Ishikawa (cell line): ENCODE measurements around the gene RTN4R.

ENCODE experiments used
- CEBPB ChIP-seq: IDR thresholded peaks from 2 replicates; pipeline ENCODE4 v1.6.1; 2012
- CREB1 ChIP-seq: IDR thresholded peaks from 2 replicates; pipeline ENCODE4 v1.6.1; 2012; ENCODE audit warnings: low read depth
- EGR1 ChIP-seq: IDR thresholded peaks from 2 replicates; pipeline ENCODE4 v1.6.1; 2012
- EP300 ChIP-seq: IDR thresholded peaks from 2 replicates; pipeline ENCODE4 v1.6.1; 2012; ENCODE audit warnings: borderline replicate concordance
- FOXM1 ChIP-seq: IDR thresholded peaks from 2 replicates; pipeline ENCODE4 v1.6.1; 2012; ENCODE audit warnings: low read depth, borderline replicate concordance
- MAX ChIP-seq: IDR thresholded peaks from 2 replicates; pipeline ENCODE4 v1.6.1; 2012
- NFIC ChIP-seq: IDR thresholded peaks from 2 replicates; pipeline ENCODE4 v1.6.1; 2012
- RAD21 ChIP-seq: IDR thresholded peaks from 2 replicates; pipeline ENCODE4 v1.6.1; 2012; ENCODE audit warnings: low read depth
- REST ChIP-seq: IDR thresholded peaks from 2 replicates; pipeline ENCODE4 v1.6.1; 2012; ENCODE audit warnings: low read depth, mild to moderate bottlenecking
- TAF1 ChIP-seq: IDR thresholded peaks from 2 replicates; pipeline ENCODE4 v1.6.1; 2012; ENCODE audit warnings: low read depth, mild to moderate bottlenecking
- TCF12 ChIP-seq: IDR thresholded peaks from 2 replicates; pipeline ENCODE4 v1.6.1; 2012; ENCODE audit warnings: low read depth
- TEAD4 ChIP-seq: IDR thresholded peaks from 2 replicates; pipeline ENCODE4 v1.6.1; 2012
- USF1 ChIP-seq: IDR thresholded peaks from 2 replicates; pipeline ENCODE4 v1.6.1; 2012
- YY1 ChIP-seq: IDR thresholded peaks from 2 replicates; pipeline ENCODE4 v1.6.1; 2012; ENCODE audit warnings: low read depth
- ZBTB7A ChIP-seq: IDR thresholded peaks from 2 replicates; pipeline ENCODE4 v1.6.1; 2012; ENCODE audit warnings: low read depth

Gene RTN4R

GRCh38 chr22:20268279-20269012 is at the start of gene RTN4R:
TSS of gene RTN4R (minus strand) at chr22:20268318. CDS start at chr22:20268092, 226 bp downstream.
- no peak for TF ChIP-seq MAX
- TF ChIP-seq REST = no peak
- peak; percentile 52 for TF ChIP-seq TEAD4
- TF ChIP-seq RAD21 = peak; percentile 68
- TF ChIP-seq EP300 = no peak
- no peak for TF ChIP-seq NFIC
- no peak for TF ChIP-seq EGR1
- no peak for TF ChIP-seq TAF1
- TF ChIP-seq CEBPB = no peak

- TF ChIP-seq RAD21 (peak; percentile 24; the same call in 1 of the 2 replicates), MAX (peak; percentile 32; the same call in 1 of the 2 replicates)
These were observed 49.4 kb upstream of the RTN4R start for GRCh38 chr22:20317402-20318042.

- TF ChIP-seq TCF12 (peak; percentile 50; the same call in 1 of the 2 replicates), NFIC (peak; percentile 36; the same call in 1 of the 2 replicates), RAD21 (no peak), TEAD4 (no peak), EP300 (peak; percentile 41; the same call in 1 of the 2 replicates), MAX (no peak; the same call in 1 of the 2 replicates)
These were observed 48.8 kb upstream of the RTN4R start for GRCh38 chr22:20316844-20317401.

- TF ChIP-seq MAX = no peak
- no peak for TF ChIP-seq TCF12
- TF ChIP-seq RAD21 = no peak
- no peak for TF ChIP-seq CEBPB
- TF ChIP-seq ZBTB7A = no peak
- TF ChIP-seq EGR1 = no peak
- TF ChIP-seq USF1 = no peak
- no peak for TF ChIP-seq NFIC
- TF ChIP-seq YY1 = no peak
- no peak for TF ChIP-seq FOXM1
- no peak for TF ChIP-seq TEAD4
- TF ChIP-seq TAF1 = no peak
- no peak for TF ChIP-seq REST
- TF ChIP-seq EP300 = no peak
- TF ChIP-seq CREB1 = no peak
These were observed 48.2 kb upstream of the RTN4R start for GRCh38 chr22:20316217-20316843.

DNA sequence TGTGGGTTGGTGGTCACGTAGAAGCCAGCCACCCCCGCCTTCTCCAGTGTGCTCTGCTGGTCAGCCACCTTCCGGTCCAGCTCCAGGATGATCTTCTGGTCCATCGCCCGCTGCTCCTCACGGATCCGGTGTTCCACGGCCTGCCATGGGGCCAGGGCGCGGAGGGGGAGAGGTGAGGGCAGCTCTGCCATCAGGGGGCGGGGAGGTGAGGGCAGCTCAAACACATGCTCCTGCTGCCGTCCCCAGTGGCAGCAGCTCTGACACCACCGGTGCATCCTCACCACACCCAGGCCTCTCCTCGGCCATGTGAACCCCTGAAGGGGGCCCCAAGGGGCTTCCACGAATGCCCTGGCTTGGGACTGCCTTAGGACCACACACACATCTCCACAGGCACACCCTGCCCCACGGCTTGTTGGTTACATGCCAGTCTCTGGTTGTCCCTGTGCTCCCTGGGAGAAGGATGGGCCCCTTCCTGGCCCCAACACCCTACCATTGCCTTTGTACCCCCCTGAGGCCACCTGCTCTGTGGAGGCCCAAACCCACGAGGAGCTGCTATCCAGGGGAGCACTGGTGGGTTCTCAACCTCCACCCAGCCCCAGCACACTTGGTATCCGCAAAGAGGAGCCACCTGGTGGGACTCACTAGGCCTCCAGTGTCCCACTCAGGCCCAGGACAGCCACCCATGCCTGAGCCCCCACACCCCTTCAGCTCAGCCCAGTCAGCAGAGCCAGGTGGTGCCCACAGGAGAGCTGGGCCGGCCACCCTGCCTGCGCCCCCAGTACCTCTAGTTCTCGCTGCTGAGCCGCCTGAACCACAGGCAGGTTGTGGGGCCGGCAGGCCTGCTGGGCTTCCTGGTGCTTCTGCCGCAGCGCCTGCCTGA is 47.5 kb upstream of the RTN4R start:
- no peak for TF ChIP-seq CEBPB
- no peak for TF ChIP-seq TAF1
- no peak for TF ChIP-seq YY1
- TF ChIP-seq TCF12 = no peak
- TF ChIP-seq EGR1 = no peak
- TF ChIP-seq CREB1 = no peak
